Measurements from ENCODE around the gene PLK1.

PLK1 gene

GRCh38 chr16:23682181-23682580, 3.5 kb downstream of the PLK1 start:
- no peak for DNase-seq

DNA sequence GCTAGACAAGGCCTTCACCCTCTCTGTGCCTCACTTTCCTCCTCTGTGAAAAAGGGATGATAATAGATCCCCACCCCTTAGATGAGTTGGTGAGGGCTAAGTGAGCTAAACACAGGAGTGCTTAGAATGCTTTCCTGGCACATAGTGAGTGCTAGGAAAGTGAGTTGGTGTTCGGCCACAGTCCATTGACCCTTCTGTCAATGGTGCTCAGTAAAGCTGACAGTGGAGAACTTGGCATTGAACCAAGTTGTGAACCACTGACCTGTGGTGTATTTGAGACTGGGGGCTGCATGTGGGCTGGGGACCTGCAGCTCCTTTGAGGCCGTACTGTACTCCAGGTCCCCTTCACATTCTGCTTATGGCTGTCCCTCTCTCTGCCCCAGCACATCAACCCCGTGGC, 4.8 kb downstream of the PLK1 start:
- no peak for DNase-seq

- no peak for DNase-seq
Observed at GRCh38 chr16:23687034-23687808, 8.5 kb downstream of the PLK1 start.

- no peak for DNase-seq
Observed at GRCh38 chr16:23689442-23690187, 10.9 kb downstream of the PLK1 start.

- DNase-seq: no peak
Observed at GRCh38 chr16:23690771-23691482, 12.2 kb downstream of the PLK1 start.

DNA sequence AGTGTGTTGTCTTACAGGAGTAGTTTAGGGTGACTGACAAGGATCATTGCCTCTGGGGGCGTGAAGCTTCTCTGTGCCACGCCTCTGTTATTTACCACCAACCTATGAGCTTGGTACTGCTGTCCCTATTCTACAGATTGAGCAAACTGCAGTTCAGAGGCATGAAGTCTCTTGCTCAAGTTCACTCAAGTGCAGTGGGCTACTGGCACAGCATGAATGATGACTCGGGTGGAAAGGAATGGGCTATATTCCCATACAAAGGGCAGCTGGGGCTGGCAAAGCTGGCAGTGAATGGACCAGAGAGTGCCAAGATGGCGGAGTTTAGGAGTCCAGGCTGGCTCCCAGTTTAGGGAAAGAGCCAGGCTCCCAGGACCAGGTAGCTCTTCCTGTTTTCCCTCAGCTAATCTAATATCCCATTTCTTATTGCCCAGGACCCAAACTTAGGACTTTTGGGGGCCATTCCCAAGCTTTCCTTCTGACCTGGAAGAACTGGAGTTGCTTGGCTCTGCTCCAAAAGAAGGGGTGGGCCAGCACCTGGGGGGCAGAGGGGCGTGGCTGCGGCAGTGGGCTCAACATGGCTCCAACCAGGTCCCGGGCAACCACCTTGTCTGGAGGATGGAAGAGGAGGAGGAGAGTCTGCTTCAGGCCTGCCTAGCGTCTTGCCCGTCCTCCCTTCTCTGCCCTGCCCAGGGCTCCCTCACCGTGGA, 12.9 kb downstream of the PLK1 start:
- no peak for DNase-seq

DNA sequence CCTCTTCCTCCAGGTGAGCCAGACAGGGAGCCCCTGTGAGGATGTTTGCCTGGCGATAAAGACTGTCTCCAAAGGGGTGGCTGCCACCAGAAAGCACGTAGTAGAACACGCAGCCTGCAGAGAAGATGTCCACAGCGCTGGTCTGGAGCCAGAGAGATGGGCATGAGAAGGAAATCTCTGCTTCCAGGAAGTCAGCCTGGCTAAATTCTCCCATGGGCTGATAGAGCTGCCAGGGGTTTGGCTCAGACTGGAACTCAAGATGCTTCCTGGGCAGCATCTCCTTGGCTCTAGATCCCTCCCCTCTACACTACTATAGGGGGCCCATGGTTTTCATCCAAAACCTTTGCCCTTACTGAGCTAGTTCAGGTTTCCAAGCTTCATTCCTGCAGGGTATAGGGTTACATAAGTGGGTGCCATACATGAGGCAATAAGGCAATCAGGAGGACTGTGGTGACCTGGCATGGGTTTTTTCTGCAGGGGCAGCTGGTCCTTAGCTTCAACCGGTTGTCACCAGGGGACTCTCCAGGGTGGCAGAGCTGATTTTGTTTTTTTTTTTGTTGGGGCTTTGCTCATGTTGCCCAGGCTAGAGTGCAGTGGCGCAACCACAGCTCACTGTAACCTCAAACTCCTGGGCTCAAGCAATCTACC, 13.6 kb downstream of the PLK1 start:
- no peak for DNase-seq

DNA sequence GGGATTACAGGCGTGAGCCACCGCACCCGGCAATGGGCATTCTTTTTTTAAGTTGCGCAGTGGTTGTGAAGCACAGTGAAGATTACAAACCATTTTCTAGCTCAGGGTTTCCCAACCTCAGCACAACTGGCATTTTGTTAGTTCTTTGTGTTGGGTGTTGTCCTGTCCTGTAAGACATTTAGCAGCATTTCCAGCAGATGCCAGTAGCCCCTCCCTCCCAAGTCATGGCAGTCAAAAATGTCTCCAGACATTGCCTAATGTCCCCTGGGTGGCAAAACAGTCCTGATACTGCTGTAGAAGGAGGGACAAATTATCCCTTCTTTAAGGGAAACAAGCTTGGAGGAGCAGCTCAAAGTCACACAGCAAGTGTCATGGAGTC, 15.6 kb downstream of the PLK1 start:
- no peak for DNase-seq

GRCh38 chr16:23694644-23695373, 16.1 kb downstream of the PLK1 start:
- DNase-seq: no peak

DNA sequence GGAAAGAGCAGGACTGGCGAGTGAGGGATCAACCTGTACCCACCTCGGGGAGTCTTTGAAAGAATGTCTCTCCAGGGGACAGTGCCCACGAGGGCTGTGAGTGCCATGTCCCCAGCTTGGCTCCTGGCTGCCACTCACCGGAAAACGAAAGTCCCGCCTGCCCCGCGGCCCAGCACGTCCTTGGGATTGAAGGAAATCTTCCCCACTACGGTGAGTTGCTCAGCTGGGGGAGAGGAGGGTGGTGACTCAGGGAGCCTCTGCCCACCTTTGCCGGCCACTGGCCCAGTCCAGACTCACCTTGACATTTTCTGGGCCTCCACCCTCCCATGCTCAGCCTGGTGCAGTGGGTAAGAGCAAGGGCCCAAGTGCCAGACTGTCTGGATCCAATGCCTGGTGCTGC, 17.1 kb downstream of the PLK1 start:
- DNase-seq: no peak

DNA sequence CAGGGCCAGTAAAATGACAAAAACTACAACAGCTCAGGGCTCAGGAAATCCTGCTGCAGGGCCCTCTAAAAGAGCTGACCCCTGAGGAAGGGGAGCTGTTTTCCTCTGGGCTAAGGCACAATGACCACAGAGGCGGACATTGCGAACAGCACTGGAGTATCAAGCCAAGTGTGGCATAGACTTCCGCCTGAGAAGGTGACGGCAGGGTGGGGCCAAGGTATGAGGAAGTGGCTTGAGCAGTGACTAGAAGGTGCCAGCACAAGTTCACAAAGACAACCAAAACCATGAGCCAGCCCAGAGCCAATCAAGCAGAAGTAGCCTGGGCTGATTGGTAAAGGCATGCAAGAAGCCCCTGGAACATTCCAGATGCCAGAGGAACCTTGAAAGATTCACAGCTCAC, 20.4 kb downstream of the PLK1 start:
- peak; percentile 35 for DNase-seq

DNA sequence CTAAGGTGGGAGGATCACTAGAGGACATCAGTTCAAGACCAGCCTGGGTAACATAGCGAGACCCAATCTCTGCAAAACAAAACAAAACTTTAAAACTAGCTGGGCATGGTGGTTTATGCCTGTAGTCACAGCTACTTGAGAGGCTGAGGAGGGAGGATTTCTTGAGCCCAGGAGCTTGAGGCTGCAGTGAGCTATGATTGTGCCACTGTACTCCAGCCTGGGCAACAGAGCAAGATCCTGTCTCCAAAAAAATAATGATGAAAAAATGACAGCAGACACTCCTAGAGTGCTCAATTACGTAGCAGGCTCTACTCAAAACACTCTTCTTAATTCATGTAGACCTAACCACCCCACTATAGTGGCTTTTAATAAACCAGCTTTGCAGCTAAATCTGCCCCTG, 21.4 kb downstream of the PLK1 start:
- DNase-seq: no peak

DNA sequence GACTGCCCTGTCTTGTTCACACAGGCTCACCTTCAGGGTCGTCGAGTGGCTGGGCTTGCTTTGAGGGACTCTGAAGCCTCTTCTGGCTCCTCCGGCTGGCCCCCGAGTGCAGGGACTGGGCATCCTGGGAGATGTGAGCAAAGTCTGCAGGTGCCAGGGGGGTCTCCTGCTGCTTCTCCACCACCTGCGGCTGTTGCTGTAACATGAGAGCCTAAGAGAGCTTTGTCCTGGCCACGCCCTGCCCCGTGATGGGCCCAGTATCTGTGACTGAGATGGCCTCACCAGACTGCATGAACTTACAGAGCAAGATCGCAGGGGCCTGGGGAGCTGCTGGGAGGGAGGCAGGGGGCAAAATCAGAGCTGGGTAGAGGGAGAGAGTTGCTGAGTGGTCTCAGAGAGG, 21.8 kb downstream of the PLK1 start:
- DNase-seq: no peak

- DNase-seq: no peak
Observed at GRCh38 chr16:23701045-23701444, 22.4 kb downstream of the PLK1 start.

GRCh38 chr16:23702951-23703350, 24.3 kb downstream of the PLK1 start:
- DNase-seq: no peak

GRCh38 chr16:23704772-23705516, 26.3 kb downstream of the PLK1 start:
- DNase-seq: no peak

- DNase-seq: no peak
Observed at GRCh38 chr16:23705517-23705902, 26.8 kb downstream of the PLK1 start.

DNA sequence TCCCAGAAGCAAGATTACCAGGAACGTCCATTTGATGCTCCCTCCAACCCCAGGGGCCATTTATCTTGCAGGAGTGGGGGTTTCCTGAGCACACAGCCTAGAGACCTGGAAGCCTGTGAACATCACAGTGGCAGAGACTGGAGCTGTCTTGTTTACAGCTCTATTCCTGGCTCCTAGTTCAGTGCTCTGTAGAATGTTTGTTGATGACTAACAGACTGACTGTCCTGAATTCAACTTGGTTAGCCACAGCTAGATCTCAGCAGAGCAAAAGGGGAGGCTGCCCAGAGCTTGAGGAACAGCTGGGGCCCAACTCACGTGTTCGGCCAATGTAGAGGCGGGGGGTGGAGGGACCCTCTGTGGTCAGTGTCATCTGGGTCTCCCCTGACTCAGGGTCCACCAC, 27.8 kb downstream of the PLK1 start:
- no peak for DNase-seq

DNA sequence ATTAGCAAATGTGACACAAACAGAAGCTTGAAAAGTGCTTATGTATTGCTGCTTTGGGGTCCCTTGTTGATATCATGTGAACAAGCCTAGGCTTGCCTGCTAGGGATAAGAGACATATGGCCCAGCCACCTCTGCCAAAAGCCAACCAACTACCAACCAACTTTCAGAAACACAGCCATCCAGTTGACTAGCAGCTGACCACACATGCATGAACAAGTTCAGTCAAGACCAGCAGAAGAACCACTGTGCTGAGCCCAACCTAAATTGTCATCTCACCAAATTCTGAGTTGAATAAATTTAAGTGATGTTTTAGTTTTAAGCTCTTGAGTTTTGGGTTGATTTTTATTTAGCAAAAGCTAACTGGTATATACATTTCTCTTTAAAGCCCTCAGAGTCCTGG, 30.8 kb downstream of the PLK1 start:
- DNase-seq: no peak

GRCh38 chr16:23710008-23710407, 31.3 kb downstream of the PLK1 start:
- no peak for DNase-seq

DNA sequence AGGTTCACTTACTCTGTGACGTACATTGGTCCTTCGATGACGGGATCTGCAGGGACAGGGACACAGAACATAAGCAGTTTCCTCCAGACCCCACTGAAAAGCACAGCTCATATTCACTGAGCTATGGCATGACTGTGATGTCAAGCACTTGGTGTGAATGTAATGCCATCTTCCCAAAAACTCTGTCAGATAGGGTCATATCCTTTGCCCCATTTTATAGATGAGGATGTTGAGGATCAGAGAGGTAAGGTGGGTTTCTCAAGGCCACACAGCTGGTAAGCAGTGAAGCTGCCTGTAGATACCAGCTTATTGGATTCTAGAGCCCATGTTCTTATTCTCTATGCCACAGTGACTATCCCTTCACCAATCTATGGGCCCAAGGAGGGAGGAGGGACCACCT, 31.8 kb downstream of the PLK1 start:
- DNase-seq: no peak
